Activated effector memory CD4-positive, alpha-beta T cell treated with Interleukin-2 at 50 U/mL for 16 hours (primary cell): ENCODE results near the gene PCDH9.

Experiments used
- DNase-seq: peaks from one replicate; pipeline ENCODE4 v3.0.0-alpha.2; 2020

Gene PCDH9

GRCh38 chr13:67017276-67017675 lies 212.9 kb downstream of the PCDH9 start:
- no peak for DNase-seq

DNA sequence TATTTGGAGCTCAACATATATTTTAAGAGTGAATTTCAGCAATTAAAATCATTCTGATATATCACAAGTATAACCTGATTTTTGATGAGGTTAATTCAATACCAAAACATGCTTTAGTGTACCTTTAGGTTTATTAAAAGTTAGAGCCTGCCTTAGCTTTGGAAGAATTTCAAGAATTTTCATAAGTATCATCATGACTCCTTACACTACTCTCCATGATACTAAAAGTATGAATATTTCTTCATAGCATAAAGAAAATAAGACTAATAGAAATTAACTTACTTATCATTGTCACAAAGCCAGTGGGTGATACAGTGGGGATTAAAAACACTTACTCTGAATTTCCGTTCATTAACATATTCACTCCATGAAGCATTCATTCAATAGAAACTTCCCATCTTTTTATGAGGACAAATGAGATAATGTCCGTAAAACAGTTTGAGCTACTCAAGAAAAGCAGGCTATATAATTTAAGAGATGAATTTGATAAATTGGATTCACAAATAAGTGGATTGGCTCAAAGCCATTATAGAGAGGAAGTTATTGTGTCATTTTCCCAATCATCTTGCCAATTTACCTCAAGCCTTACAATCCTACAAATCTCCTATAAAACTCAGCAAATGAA lies 214.0 kb downstream of the PCDH9 start:
- no peak for DNase-seq

DNA sequence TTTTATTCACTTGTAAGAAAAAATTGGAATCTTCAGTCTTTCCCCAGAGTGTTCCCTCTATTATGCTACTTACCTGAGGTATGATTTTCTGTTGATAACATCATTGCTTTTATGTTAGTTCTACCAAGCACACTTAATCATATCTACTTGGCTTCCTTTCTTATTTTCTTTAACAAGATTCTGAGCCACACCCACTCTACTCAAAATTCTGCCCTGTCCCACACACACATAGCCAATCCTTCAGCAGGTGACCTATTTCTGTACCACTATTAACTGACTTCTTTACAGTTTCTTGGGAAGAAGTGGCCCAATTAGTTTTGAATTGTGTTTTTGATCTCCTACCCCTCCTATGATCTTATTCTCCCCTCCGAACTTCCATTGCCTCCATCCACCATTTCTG lies 215.7 kb downstream of the PCDH9 start:
- no peak for DNase-seq

GRCh38 chr13:67013709-67014108 lies 216.4 kb downstream of the PCDH9 start:
- no peak for DNase-seq

DNA sequence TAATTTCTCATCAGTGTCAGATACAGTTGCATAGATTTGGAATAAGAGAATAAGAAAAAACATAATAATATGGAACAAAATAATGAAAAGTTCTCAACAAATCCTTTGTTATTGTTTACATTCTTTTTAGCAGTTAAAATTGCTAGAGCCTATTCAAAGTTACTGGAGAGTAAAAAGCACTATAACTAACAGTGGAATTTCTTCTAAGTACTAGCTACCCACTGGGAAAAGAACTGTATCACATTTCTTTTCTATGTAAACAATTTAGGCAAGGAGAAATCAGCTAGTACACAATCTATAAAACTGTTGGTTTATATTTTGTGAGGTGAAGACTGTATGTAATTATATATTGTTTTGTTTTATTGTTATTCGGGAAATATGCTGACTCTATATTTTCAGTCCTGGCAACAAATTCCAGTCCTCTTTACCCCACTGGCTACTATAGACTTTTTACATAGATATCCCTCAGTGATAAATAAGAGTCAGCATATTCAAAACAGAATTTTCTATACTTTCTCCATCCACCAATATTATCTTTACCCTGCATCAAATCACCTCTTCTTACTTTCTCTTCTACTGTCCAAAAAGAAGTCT lies 222.0 kb downstream of the PCDH9 start:
- DNase-seq = no peak

GRCh38 chr13:67004511-67004910 lies 225.6 kb downstream of the PCDH9 start:
- DNase-seq = no peak

DNA sequence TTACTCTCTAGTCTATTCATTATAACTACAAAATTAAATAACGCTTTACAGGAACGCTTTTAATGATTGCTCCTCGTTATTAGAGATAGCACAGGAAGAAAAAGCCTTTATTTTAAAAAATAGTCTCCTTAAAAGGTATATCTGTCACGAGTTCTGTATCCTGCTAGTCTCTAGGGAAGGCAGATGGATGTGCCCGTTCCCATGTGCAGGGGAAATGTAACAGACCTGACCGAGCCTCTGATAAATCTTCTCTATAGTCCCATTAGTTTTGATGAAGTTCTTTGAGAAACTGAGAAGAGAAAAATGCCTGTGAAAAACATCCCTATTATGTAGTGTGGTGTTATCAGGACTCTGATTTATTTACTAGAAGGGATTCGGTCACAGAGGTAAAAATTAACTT lies 226.4 kb downstream of the PCDH9 start:
- DNase-seq = no peak

GRCh38 chr13:67001363-67001762 lies 228.8 kb downstream of the PCDH9 start:
- no peak for DNase-seq

- DNase-seq = no peak
Measured at GRCh38 chr13:66996503-66996902, 233.6 kb downstream of the PCDH9 start.

DNA sequence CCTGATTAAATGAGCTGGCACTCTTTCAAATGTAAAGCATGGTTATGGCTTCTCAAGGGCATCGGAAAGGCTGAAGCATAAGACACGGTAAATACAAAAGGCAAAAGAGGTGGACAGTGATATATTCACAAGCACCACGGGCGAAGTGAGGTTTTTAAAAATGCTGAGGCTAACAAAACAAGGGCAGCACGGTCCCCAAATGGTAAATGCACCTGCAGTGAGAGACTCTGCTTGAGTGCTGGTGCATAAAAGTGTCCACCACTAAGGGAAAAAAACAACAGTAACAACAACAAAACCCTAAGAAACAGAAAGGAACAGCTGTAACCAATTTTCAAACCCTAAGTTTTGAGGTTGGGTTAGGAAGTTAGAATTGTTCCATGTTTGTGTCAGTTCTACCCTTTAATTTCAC lies 234.9 kb downstream of the PCDH9 start:
- DNase-seq = no peak

GRCh38 chr13:66994517-66995202 lies 235.5 kb downstream of the PCDH9 start:
- no peak for DNase-seq

DNA sequence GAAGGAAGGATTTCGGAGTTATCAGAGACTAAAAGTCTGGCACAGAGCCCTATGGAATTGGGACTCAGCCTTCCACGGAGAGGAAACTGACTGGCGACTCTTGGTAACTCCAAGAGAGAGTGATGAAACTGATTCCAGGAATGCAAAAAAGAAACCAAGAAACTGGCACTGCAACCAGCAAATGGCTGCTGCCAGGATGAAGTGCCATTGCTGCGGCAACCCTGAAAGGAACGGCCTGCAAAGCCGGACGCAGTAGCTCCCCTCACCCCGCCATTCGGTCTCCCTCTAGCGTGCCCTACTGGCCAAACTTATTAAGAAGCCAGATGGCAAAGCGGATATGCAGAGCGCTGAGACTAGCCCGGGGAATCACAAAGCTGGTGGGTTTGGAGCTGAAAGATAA lies 236.0 kb downstream of the PCDH9 start:
- no peak for DNase-seq

DNA sequence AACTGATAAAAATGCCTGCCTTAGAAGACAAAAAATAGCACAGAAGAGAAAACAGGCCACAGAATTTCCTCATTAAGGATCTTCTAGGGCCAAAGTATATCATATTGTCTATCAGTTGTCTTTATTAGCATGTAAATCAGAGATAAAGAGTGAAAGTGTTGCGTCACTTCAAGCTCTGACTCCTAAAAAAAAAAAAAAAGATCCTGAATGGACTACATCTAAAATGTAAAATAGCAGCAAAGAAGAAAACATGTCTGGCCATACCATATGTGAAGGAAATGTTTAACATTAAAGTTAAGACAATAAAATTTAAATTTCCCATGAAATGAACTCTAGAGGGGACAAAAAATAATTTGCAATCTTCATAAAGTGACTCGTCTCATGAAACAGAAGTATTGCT lies 237.4 kb downstream of the PCDH9 start:
- no peak for DNase-seq

DNA sequence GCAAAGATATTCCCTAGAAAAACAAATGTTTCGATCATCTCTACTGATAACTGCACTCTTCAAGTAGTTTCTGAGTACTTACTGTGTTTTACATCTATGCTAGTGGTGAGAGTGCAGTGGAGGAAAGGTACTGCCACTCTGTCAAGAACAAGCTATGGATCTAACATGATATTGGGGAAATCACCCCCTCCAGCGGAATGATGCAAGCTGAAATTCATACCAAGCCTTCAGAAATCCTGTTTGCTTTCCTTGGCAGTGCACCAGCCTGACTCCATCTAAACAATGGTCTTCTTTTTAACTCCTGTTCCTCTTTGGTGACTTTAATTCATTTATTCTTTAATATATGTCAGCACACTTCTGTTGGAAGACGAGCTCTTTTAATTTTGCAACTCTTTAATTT lies 238.0 kb downstream of the PCDH9 start:
- DNase-seq = no peak

DNA sequence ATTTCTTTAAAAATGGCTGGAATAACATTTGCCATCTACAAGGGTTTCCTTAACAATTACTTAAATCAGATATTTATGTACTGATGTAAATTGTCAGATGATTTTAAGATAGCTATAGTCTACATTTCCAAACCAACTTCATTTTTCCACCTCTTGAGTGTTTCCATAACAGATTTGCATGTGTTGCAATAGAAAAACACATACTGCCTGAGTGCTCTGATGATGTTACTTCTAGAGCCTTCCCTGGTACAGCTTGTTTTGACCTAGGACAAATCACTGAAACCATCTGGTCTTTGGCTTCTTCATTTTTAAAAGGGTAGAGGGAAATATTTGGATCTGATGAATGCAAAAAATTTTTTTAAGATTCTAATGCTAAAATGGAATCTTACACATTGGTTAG lies 245.9 kb downstream of the PCDH9 start:
- DNase-seq = no peak

GRCh38 chr13:66981912-66982311 lies 248.2 kb downstream of the PCDH9 start:
- DNase-seq = no peak

GRCh38 chr13:66977161-66977560 lies 253.0 kb downstream of the PCDH9 start:
- DNase-seq = no peak

- DNase-seq = no peak
Measured at GRCh38 chr13:66974889-66975288, 255.2 kb downstream of the PCDH9 start.

DNA sequence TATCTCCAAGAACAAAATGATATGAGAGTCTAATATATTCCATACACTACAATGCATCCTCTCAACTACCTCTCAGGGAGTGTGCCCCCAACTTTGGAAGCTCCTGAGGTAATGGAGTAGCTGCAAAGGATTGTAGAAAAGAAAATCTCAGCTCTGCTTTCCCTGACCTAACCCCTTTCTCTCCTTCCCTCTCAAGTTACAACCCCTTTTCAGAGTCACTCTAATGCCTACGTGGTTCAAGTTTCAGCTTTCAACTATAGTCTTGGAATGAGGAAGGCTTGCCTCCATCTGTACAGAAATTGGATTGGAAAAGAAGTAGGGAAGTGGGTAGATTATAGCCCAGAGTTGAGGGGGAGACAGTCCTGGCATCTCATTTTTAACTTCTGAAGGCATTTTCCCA lies 256.0 kb downstream of the PCDH9 start:
- no peak for DNase-seq

DNA sequence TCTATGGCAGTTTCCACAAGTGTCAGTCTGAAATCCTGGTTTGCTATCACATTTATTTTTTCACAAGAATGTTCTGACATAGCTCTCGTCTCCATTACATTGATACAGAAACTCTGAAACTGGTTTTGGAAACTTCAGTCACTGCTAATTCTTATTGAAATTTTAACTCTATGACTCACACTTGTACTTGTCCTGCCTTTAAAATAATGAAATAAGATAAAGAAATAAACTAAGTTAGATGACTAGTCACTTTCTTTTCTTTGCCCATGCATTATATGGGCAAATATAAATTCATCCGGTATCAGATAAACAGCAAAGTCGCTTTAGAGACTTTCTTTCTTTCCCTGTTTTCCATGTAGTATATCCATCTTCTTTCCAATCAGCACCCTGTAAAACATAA lies 257.5 kb downstream of the PCDH9 start:
- DNase-seq = no peak

DNA sequence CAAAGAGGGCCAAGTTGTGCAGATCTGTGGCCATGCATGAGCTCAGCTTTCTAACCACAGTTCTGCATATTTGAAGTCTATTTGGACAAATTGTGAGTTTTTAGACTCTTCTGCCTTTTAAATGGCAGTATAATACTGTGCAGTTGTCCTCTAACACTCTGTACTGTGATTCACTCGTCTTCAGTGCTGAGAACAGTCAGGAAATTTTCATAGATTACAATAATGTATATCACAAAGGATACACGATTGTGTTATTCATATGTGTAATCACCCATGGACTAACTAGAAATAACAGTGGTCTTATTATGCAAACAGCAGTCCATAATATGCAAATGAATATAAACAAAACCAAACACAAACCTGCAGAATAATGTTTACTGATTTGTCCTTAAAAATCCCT lies 259.1 kb downstream of the PCDH9 start:
- no peak for DNase-seq

DNA sequence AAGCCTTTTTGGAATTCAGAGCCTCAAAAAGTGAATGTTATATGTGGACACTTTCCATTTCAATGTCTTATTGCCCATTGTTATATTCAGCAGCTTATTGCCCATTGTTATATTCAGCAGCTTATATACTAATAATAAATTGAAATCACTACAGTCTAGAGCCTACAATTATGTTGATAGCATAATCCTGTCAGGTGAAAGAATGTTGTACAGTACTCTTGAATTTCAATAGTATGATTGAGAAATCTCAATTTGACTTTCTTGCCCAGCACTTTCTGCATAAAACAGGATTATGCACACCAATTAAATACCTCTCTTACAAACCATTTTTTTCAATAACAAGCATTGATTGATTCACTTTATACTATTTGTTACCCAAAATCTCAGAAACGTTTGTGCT lies 260.8 kb downstream of the PCDH9 start:
- no peak for DNase-seq

DNA sequence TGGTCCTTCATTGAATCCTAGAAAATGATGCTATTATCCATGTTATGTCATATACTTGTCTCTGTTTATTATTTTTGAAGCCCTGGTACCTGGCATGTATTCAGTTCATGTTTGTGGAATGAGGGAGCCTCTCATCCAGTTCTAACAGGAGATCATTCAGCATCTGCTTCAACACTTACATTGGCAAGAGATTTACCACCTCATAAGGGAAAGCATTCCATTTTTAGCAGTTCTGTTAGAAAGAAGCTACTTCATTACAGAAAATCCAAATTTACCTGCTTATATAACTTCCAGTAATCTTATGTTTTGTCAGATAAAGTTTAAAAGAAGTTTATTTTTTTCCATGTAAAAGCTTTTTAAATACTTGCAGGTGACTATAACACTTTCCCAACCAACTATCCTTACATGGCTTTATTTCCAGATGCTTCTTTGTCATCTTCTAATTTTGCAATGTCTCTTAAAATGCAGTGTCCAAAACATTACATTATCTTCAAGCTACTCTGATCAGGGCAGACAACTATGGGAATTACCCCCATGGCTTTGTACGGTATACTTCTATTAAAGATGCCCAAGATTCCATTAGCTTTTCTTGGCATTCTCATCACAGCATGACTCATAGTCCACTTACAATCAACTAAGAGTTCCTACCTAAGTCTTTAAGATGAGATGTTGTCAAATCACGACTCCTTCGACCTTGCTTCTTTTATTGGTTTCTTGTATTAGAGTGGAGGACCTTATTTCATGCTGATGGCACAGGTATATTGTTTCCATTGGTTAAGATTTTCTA lies 262.1 kb downstream of the PCDH9 start:
- DNase-seq = no peak

DNA sequence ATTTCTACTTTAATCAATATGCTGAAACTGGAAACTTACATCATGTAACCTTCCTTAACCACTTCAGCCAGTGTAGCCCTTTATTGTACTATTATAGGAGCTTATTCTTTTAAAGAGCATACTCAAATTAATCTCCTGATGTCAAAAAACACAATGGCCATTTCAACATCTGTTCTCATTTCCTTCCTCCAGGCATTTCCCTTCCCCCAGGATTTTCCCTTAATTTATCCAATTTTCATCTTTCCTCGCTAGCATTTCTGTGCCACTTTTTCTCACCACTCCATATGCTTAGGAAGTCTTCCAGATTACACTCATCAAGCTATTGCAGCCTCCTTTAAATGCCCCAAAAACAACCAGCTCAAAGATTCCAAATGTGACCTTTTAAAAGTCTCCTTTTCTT lies 265.0 kb downstream of the PCDH9 start:
- DNase-seq = no peak
